HG03439 (cell line): ENCODE measurements around the gene BTBD9.

Experiments
- ATAC-seq: cut with Tn5 transposase; IDR thresholded peaks from one replicate; pipeline ENCODE4 v1.9.1; 2021; ENCODE audit warnings: mild to moderate bottlenecking, moderate library complexity; ENCODE audit not compliant: unreplicated experiment

Gene BTBD9

DNA sequence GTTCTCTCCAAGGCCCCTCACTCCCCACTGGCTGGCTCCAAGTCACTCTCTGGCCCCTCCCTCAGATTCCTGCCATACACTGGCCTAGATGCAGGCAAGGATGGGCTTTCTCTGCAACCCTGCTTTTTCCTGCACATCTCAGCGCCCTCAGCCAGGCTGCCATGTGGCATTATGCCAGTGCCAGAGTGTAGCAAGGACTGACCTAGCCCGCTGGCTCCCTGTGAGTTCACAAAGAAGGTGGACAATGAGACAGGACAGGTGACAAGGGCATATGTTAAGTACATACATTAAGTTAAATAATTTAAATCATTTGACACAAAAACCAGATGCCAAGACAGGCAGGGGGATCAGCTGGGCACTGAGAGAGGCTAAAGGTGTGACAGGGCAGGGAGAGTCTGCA is 425.6 kb downstream of the BTBD9 start:
- no peak for ATAC-seq

DNA sequence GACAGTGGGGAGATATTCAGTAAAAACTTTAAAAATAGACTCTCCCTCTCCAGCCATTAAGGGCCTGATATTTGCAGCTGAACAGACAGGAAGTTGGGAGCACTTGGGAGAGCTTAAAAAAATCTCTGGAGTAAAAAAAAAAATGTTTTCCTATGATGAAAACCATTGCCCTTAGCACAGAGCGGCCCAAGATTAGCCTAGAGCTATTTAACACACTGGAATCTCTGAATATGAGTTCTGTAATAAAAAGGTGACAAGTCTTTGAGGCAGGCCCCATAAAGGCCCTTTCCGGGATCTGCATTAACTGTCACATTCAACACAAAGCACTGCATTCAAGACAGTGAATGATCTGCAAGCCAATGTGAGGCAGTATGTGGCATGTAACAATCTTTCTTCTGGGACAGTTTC is 426.5 kb downstream of the BTBD9 start:
- no peak for ATAC-seq

DNA sequence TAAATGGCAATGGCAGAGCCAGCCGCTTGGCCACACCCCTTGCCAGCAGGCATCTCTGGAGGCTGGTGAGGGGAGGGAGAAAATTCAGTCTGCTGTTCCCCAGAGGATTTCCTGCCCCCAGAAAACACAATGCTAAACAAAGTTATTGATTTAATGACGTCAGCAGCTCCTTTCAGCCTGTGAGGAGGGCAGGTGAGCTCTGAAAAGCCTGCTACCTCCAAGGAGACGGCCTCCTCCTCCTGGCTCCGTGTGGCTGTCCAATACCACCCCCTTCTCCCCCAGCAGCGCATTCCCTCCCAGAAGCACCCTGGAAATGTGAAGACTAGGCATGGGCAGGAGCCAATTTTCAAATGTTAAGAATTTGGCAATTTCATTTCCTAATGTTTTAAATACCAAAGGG is 427.1 kb downstream of the BTBD9 start:
- no peak for ATAC-seq

DNA sequence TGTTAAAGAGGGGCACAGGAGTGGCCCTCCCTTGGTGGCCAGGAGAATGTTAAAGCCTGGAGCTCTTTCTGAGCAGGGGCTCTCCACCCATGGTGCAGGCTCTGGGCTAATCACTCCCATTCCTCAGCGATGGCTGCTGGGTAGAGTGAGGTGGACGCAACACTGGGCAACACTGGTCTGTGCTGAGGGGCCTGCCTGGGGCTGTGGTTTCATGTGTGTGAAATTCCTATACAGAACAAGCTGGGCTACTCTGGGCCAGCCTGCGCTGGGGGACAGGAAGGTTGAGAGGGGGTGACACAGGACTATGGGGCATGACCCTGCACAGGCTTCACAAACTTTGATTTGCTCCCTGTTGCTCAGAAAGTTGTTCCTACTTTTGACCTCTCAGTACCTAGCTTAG is 427.6 kb downstream of the BTBD9 start:
- ATAC-seq: no peak

DNA sequence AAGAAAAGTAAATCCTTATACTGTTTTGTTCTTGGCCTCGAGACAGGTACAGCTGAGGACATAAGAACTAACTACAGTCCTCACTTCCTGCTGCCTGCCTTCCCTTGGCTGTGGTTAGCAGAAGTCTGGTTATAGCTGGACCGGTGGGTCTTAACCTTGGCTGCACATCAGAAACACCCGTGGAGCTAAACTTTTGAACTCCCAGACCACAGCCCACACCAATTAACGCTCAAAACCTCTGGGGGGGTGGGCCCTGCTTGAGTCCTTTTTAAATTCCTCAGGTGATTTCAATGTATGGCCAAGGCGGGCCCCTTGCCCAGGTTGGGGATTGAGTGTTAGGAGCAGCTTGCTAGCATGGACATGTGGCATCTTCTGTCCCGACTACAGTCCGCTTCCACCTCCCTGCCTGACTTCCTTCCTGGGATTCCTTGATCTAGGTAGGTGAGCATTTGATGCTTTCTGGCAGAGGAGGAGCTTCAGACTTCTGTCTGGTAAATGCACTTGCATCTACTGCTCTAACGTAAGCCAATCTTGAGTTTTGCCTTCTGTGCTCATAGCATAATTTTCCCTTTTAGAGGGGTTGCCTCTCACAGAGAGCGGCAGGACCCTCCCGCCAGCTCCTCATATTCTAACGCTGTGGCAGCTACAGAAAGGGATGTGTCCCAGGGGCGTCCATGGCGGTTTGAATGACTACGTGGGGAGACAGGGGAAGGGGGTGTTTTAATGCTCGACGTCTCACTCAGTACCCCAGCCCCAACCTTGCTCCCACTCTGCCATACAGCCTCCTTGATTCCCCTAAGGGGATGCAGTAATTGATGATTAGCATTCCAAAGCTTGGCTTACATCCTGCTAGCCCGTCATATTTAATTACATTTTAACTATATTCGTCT is 430.1 kb downstream of the BTBD9 start:
- ATAC-seq: no peak

DNA sequence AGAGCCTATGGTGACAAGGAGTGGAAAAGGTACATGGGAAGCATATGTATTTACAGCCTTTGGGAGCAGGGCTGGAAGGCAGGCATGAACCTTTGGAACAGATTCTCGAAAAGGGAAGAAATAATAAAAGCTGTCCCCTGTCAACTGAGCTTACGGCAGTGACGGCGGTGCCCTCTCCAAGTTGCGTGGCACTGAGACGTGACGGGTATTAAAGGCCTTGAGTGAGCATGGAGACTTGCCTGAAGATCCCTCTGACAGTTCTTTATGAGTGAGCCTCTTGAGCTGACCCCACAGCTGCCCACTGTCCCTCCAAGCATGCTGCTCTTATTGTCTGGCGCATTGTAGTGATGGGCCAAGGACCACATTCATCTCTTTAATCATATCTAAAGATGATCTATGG is 431.7 kb downstream of the BTBD9 start:
- no peak for ATAC-seq

DNA sequence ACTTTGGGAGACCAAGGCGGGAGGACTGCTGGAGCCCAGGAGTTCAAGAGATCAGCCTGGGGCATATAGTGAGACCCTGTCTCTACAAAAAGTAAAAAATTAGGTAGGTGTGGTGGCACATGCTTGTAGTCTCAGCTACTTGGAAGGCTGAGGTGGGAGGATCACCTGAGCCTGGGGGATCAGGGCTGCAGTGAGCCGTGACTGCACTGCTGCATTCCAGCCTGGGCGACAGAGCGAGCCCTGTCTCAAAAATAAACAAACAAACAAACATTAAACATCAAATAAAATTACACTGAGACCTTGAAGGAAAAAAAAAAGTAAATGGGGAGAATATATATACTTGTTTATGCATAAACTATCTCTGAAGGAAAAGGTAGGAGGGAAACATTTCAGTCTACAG is 432.4 kb downstream of the BTBD9 start:
- no peak for ATAC-seq

DNA sequence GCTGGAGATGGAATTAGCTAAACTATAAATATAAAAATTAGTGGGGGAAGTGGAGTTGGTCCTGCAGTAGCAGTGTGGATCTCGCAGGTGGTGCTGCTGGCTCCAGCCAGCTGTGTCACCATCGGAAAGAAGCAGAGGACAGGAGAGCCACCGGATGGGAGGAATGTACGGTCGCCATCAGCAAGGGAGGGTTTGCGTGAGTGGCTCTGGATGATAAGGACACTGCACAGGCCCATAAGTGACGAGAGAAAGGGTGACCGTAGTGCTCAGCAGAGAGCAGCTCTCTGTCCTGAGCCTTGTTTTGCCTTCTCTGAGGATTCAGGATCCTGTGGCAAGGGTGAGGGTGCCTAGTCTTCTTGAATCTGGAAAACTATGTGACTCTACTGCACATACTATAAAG is 441.5 kb downstream of the BTBD9 start:
- no peak for ATAC-seq

DNA sequence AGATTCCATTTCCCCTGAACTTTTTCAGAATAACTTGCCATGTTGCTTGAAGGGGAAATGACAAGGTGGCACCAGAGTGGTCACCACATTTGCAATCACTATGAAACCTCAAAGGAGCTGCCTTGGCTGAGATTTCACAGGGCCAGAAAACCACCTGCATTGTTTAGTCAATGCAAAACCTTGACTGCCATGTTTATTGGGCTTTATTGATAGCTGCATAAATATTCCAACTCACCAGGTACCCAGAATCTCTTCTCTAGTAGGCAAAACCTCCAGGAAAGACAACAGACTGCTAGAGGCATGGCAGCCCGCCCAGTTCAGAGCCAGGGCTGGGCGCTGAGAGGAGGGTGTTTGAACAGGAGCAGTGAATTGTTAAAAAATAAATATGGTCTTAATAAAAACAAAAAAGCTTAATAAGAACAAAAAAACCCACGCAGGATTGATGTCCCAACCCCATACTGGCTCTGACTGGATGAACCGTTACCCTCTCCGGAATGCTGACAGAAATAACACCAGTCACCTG is 444.6 kb downstream of the BTBD9 start:
- ATAC-seq: no peak

DNA sequence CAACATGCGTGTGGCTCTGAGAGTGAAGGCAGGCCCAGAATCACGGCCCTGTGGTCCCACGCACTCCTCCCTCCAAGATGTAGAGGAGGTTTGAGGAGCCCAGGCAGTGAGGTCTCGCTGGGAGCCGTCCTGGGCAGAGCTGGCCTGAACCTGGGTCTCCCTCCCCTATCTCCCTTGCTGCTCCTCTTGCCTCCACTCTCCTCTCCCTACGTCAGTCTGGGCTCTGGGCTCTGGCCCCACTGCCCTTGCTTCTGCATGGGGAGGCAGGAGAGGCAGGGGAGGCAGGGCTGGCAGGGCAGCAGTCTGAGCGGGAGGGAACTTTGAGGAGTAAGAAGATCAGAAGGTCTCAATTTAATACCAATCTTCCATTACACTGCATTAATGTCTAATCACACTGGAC is 445.1 kb downstream of the BTBD9 start:
- ATAC-seq: no peak

DNA sequence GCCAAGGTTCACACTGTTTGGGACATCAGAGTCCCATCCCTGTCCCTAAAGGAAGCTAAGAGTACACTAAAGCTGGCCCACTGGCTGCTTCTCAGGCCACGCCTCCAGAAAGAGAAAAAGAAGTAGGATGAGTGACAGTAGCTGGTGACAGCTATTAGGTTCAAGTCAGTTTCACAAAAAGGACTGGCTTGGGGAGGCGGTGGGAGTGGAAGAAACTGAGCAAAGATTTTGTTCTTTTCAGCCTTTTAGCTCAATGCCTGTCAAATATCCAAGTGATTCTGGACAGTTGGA is 445.5 kb downstream of the BTBD9 start:
- ATAC-seq: no peak

DNA sequence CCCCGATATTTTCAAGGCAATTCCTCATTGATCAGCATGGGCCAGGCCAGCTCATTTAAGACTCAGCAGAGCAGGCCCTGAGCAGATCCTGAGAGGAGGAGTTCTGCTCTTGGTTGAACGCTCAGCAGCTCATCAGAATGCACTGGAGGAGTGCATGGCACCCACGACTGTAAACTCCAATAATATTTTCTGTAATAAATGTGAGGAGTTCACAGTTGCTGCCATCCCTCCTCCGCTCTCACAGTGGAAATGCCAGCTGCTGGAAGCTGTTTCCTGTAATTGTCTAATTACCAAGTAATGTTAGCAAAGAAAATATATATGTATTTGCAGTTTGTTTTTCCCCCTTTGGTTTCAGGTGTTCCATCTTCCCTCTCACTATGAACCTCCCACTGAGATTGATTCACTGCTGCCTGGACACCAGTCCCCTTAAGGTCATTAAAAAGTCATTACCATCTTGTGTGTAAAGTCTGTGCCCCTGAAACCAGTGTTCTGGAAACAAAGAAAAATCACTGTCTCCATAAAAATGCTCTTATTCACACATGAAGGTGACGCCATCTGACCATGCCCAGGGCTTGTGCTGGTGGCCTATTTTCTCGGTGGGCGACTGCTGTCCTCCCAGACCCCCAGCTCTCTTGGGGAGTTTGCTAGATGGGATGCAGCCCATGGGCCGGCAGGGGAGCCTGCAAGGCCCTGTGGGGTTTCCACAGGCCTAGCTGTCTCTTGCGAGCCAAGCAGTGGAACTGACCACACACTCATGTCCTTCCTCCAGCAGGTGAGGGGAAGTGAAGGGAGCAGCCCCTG is 446.0 kb downstream of the BTBD9 start:
- no peak for ATAC-seq

DNA sequence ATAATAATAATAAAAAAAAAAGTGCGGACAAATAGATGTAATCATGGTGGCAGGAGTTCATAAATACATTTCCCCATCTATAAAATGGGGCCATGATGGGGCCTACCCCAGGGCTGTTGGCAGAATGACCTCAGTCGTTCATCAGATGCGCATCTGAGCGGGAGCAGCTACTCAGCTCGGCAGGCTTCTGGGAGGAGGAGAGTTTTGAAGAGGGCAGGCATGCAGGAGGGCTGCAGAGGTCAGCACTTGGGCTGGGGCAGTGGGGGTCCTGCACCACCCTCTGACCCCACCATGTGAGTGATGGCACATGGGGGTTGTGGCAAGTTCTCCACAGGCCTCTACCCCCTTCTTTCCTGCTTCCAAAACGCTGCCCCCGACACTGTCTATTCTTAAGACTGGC is 446.7 kb downstream of the BTBD9 start:
- no peak for ATAC-seq

DNA sequence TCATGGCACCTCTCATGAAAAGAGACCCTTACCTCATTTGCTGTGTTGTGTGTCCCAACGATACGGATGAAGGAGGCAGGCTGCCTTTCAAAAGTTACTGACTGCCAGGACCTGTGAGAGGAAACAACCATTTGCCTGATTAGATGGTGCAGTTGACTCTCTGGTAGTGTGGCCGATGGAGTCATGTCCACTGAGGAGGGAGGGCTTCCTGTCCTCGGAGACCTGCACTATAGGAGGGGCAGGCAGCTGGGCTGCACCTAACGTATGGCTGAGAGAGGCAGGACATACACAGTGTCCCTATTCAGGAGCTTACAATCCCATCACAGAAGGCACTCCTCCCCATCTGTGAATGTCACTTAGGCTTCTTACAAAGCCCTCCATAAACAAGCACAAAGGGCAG is 447.2 kb downstream of the BTBD9 start:
- ATAC-seq: no peak

DNA sequence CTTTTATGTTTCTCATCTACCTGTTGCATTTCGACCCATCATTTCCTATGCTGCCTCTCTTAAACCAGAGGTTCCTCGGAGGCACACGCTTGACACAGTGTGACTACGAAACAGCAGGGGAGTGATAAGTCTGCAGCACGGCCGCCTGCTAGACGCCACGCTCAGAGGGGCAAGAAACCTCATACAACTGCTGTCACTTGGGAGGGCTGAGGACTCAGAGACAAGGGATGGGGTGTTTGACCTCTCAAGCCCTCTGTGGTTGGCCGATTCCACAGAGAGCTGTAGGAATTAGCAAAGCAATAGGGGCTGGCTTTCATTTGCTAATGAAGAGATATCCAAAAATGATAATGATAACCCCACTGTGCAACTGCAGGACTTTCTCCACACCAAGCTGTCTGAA is 447.7 kb downstream of the BTBD9 start:
- ATAC-seq: no peak

DNA sequence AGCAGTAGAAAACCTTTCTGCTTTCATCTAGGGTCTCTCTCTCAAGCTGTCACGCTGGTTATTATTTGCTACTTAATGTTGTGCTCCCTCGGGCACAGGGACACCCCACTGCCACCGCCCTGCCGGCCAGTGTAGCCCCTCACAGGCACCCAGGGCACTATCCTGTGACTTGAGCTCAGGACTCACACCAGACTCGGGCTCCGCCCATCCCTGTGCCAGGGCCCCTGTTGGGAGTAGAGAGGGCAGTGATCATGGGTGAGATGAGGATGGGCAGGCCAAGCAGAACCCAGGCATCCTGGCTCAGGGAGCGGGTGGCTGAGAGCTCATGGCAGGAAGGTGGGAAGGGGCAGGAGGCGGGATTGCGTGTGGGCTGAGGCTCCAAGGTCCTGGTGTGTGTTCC is 448.3 kb downstream of the BTBD9 start:
- ATAC-seq: no peak

DNA sequence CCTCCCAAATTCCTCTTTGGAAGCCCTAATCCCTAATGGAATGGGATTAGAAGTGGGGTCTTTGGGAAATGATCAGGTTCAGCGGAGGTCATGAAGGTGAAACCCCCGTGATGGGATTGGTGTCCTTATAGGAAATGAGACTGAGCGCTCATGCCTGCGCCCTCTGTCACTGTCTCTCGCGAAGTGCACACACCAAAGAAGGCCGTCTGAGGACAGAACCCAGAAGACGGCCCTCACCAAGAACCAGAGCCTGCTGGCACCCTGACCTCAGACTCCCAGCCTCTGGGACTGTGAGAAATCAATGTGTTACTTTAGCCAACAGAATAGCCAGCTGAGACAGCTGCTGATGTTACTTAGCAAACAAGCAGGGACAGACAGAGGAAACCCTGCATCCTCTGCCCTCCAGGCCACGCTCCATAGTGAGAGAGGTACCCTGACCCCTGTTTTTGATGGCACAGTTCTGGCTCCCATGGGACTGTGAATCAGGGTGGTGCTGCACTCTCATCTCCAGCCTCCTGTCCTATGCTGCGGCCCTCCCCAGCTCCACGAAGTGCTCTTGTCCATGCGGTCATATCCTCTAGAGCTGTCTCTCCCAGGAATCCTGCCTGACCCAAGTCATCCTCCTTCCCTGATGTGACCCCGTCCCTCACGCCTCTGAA is 450.9 kb downstream of the BTBD9 start:
- ATAC-seq: no peak

DNA sequence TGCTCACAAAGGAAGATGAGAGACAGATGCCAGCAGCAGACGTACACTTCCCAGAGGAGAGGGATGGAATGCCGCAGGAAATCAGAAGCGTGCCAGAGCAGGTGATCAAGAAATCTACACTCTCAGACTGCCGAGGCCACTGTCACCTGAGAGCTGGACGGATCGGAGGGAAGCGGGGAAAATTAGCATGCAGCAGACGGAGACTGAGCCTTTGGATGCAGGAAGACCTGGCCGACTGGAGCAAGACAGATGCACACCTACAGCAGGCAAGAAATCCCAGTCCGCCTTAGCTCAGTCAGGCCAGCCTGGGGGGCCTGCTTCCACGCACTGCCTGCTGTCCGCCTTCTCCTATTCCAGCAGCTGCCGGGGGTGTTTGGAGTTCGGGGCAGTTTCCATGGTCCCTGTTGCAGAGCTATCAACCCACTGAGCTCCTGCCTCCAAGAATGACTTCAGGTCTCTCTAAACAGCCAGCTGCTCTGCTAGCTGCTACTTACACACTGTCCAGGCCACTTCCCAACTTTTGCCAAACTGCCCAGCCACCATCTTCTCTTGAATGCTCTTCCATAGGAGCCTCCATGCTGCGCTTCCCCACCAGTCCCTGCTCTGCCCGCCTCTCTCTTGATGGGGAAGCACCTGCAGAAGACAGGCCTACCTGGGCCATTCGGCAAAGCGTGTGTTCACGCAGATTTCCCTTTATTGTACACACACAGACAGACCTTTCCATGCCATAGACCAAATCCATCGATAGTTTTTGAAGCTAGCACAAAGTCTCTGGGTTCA is 451.7 kb downstream of the BTBD9 start:
- no peak for ATAC-seq

DNA sequence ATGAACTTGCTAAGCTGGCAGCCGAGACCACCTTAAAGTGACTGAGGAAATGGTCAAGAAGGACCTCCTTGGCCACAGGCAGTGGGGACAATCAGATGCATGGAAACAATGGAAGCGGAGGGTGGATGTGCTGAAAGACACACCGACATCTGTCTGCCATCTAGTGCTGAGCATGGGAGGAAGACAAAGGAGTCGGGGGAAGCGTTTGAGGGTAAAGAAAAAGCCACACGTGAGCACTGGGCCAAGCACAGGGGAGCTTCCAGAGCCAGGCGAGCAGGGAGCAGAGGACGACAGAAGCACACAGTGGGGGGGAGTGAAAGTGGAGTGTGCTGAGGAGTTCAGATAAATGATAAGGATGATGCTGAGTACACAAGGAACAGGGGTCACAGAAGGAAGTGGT is 452.4 kb downstream of the BTBD9 start:
- no peak for ATAC-seq

DNA sequence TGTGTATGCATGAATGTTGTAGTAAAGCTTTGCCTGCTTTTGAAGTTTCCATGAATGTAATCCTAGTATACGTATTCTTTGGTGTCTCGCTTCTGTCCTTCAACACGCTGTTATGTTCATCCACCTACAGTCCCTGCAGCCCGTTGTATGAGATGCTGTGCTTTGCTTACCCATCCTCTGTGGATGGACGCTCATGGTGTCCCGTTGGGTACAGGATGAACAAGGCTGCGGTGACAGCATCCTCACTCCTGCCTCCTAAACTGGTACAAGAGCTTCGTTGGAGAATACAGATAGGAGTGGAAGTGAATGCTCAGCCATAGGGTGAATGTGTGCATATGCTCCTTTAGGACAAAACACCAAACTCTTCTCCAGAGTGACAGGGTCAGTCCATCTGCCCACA is 454.0 kb downstream of the BTBD9 start:
- ATAC-seq: no peak

DNA sequence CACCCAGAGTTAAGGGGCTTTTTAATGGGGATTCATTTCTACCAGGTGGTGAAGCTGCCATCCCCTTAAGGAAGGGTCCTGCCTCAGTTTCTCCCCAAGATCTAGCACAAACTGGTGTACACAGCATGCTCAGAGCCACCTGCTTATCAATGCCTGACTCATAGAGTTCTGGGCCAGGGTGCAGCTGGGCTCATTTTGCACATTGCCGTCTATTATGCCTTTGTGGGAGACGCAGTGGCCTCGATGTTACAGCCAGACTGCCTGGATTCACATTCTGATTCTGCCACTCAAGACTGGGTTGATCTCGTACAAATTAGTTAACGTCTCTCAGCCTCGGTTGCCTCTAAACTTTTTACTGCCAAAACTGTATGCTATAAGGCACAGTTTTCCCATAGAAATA is 454.5 kb downstream of the BTBD9 start:
- ATAC-seq: no peak
